ENCODE measurements around the gene CCBE1.

CCBE1 gene

DNA sequence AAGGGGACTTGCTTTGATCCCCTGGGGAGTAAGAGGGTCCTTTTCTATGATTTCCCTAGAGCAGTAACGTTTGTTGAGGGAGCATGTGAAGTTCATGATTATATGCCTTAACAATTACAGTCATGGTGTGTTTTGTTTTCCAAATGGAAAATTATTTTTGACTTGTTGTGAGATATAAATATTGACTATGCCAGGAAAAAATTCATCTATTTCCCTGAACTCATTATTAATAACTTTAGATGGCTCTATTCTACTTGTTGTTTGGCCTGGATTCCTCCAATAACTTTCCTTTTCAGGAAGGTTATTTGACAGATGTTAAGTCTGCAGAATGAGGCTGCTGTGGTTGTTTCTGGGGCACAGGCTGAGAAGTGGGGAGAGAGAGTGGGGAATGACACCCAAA is 266.1 kb downstream of the CCBE1 start:
- no peak for DNase-seq

DNA sequence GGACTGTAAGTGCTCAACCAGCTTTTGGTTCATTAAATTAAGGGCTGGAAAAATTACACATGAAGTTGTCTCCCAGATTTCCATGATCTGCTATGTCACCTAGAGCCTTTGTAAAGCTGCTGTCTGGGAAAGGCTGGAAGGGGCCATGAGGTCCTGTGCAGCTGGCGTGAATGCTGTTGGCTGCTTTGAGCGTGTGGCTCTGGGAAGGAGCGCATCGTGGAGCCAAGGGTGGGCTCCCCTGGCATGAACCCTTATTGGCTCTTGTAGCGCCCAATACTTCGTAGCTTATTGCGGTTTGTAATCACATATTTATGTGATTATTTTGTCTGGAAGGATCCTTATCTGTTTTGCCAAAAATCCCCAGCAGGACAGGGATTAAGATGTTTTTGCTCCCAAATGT is 267.6 kb downstream of the CCBE1 start:
- DNase-seq: no peak

DNA sequence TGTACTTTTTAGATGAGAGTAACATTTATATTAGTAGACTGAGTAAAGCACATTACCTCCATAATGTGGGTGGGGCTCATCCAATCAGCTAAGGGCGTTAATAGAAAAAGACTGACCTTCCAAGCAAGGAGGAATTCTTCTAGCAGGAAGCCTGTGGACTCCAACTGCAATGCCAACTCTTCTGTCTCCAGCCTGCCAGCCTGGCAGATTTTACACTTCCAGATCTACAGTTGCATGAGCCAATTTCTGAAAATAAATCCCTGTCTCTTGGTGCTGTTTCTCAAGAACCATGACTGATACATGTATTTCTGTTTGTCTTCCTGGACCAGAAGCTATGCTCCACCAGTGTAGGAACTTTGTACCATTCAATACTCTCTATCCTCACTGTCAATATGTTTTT is 269.2 kb downstream of the CCBE1 start:
- DNase-seq: no peak

DNA sequence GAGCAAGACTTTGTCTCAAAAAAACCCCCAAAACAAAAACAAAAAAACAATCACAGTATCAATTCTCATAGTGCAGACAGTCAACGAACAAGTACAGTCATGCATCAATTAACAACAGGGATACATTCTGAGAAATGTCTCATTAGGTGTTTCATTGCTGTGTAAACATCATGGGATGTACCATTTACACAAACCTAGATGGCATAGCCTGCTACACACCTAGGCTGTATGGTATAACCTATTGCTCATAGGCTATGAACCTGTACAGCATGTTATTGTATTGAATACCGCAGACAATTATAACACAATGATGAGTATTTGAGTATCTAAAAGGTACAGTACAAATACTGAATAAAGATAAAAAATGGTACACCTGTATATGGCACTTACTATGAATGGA is 270.4 kb downstream of the CCBE1 start:
- DNase-seq: no peak

DNA sequence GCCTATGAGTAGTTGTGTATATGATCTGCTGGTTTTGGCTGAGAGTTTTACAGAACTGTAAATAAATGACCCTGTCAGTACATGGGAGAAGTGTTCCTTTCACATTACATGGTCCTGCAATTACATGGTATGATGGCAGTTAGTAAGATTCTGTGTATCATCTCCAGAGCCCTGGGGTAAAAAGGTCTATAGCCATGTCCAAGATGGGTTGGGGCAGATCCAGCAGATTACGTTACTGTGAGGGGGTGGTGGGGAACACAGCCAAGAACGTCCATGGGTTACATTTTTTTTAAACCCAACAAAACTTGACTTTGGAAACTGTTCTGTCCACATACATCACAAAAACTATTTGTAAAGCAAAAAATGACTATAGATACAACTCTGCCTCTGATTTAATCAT is 274.0 kb downstream of the CCBE1 start:
- DNase-seq: no peak

GRCh38 chr18:59420244-59420643 is 277.0 kb downstream of the CCBE1 start:
- no peak for DNase-seq

DNA sequence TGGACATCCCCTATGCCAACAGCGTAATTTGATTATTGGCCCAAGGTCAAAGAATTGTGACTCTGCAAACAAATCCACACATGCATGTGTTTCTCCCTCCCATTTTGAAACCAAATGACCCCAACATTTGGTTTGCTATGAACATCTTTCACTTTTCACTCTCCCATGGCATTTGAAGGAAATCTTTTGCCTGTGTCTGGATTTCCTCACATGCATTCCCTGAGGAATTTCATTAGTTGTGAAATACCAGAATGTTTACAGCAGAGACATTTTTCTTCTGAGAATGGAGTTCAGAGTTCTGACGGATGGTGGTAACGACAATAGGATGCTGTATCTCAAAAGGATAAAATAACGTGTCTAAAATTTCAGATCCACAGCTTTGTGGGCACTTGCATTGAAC is 277.8 kb downstream of the CCBE1 start:
- no peak for DNase-seq

DNA sequence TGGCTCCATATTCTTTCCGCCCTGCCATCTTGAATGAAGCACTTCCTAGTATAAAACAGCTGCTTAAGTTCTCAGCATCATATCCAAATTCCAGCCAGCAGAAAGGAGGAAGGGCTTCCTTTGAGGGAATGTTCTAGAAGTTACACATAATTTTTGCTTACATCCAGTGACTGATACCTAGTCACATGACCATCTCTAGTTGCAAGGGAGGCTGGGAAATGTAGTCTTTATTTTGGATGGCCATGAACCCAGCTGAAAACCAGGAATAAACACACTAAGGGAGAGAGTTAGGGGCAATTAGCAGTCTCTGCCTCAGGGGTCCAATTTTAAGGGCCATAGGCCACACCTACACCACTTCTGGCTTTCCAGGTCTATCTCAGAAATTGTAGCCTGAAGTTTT is 280.4 kb downstream of the CCBE1 start:
- no peak for DNase-seq

- DNase-seq: no peak
Measured at GRCh38 chr18:59414111-59414653, 283.0 kb downstream of the CCBE1 start.

DNA sequence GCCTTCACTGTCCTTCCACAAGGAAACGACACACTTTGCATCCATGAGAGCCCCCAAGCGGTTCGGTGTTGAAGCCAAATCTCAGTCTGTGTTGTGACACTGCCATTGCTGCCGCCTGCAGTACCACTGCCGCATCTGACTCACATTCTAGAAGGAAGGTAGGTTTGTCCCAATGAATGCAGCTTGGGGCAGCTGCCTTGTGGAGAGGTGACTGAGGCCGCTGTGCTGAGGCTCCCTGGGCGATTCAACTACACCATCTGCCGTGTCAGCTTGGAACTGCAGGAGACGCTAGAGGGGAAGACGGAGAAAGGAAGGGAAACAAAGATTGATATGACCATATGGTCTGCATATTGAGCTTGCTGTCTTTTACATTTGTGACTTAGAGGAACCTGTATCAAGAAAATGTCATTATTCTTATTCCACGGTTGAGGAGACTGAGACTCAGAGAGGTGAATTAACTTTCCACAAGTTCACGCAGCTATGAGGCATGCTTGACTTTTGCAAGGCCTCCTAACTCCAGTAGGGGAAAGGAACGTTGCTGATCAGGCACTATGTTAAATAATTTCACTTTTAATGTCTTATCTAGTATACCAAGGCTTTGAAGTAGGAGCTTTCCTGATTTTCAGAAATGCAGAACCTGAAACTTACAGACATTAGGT is 294.7 kb downstream of the CCBE1 start:
- DNase-seq: peak; percentile 89

GRCh38 chr18:59400407-59400806 is 296.8 kb downstream of the CCBE1 start:
- DNase-seq: no peak

DNA sequence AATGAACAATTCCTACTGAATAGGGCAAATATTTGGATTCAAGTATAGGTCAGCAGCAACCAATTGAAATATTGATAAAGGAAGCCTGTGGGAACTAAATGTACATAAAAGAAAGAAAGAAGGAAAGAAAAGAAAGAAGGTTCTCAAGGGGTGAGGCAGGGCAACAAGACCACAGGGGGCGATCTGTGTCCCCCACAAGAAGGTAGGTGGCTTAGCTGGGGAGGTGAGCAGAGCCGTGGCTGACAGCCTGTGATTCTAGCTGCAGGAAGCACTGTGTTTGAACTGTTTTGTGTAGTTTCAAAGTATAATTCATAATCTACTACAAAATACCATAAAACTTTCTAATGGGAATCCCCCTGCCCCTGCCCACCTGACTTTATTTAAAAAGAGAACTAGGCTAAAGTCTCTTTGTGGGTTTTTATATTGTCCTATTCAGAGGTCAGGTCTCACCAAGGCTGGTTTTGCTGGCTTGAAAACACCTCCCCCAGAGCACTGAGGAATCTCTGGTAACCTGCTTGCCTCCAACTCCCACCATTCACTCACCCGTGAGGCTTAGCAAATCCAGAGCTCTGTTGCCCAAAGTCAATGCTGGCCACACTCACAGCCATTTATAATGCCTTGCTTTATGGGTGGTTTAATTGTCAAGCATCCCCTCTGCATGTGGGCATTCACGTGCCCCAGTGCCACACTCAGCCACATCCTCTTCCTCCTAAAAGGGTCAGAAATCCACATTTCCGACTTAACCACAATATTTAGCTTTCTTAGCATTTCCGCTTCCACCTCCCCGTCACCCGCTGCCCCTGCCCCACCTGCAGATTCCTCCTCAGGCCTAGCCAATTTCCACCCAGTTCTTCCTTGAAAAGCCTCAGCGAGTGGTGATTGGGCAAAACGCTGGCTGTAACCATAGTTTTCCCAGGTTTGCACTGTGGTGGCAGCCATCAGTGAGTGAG is 301.7 kb downstream of the CCBE1 start:
- no peak for DNase-seq

DNA sequence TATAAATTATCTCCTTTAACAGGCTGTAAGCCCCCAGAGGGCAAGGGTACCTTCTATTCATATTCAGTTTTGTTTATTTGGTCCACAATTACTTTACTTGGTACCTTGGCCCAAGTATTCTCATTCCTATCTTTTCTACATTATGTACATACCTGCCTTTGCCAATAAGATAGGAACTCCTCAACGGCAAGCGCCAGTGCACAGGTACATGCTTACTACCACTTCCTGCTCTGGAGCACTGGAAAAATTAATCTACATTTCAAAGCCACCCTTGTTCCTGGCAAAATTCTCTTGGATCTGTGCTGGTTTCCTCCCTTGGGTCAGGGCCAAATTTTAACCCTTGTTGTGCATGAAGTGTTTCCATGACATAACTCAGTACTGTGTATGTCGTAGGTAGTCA is 303.8 kb downstream of the CCBE1 start:
- no peak for DNase-seq

GRCh38 chr18:59388817-59389216 is 308.4 kb downstream of the CCBE1 start:
- DNase-seq: no peak

DNA sequence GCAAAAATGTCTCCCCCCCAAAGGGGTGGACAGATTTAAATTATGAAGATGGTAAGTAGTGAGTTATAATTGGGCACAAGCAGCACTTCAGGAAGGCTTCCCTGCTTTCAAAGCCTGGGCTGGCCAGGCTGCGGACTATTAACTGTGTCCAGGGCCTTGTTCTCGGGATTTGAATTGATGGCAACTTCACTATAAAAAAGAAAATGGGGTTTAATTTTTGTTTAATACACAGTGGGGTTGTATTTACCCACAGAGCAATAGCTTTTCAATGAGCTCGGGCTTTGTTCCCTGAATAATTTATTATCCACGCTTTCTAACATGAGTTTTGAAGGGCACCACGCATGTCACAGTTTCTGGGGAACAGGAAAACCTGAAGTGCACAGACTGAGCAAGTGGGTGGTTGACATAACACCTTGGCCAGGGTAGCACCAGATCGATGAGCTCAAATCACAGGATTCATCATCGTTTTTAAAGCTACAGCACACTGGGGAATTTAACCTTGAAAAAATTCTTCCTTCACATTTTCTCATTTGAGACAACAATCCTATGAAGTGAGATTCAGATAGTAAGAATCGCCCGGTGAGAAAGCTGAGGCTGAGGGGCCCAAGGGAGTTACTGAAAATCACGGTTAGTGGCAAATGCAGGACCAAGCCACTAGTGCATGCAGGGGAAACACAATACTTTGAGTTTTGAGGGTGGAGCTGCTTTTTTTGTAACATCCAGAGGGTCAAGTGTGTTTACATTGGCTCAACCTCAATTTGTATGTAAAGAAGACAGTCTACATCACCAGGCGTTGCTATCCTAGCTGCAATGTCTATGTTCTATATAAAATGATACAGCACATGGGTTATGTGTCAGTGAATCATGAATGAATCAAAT is 309.3 kb downstream of the CCBE1 start:
- DNase-seq: no peak

- no peak for DNase-seq
Measured at GRCh38 chr18:59386909-59387686, 310.1 kb downstream of the CCBE1 start.

DNA sequence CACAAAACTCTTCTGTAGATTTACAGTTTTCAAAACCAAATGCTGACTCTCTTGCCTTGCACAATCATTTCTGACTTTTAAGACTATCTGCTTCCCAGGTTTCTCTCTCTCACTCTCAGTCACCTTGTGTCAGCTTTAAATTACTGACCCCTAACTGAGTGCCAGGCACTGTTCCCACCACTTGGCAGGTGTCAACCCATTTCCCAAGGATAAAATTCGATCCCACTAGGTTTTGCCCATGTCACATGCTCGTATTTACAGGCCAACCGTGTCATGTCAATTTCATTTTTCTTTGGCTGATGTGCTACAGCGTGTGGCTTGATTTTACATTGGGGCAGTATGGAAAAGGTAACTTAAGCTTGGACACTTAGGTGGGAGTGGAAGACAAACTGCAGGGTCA is 312.0 kb downstream of the CCBE1 start:
- DNase-seq: no peak

DNA sequence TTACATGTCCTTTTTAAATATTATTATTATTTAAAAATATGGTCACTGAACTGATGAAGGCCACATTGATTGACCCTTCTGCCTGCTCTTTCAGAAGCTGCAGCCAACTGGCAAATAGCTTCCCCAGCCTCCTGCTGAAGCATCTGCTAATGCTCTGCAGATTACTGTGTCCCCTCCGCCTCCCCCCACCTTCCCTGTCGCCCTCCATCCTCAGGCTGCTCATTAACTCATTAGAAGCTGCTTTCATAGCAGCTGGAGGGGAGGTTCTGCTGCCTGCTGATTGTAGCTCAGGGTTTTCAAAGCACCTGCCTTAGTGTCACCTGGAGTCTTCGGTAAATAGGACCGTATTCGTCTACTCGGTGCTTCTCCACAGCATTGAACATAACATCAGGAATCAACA is 313.4 kb downstream of the CCBE1 start:
- DNase-seq: no peak

DNA sequence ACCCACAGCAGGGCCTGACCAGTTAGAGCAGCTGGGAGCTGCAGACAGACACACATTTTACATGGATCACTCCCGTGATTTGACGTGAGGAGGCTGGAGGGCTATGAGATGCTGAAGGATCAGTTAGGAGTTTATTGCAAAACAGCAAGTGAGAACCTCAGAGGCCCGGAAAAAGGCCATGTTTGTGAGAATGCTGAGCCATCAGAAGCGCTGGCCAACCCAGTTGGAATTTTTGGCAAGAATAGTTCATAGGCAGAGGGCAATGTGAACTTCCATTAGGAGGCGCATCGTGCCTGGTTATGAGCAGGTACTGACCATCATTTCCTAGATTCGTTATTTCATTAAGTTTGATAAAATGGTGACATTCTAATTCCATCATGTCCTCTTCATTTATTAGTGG is 314.8 kb downstream of the CCBE1 start:
- DNase-seq: no peak

DNA sequence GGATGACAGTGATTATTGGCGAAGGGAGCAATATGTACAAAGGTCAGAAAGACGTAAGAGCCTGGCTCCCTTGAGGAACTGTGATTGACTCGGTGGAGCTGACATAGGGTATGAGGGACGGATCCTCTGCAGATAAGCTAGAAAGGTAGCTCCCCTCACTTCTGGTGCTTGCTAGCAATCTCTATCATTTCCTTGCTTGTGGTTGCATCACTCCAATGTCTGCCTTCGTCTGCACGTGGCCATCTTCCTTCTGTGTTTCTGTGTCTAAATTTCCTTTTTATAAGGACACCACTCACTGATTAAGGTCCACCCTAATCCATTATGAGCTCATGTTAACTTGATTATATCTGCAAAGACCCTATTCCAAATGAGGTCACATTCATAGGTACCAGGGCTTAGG is 315.3 kb downstream of the CCBE1 start:
- no peak for DNase-seq

Measured in activated CD8-positive, alpha-beta memory T cell treated with anti-CD3 and anti-CD28 coated beads for 24 hours (primary cell).